ENCODE results near the gene TRAM2. TPM values are rescaled to one million over a fixed set of nuclear protein-coding genes. Genes with fewer than 3 reads are reported as not detected.
A peak's percentile ranks its signal among the peaks of the same experiment; 100 is the strongest.

TRAM2 gene
- total and polyA plus RNA-seq, 5 donors from 2014 or later: 3.2 to 12.0 (median 4.0) TPM

DNA sequence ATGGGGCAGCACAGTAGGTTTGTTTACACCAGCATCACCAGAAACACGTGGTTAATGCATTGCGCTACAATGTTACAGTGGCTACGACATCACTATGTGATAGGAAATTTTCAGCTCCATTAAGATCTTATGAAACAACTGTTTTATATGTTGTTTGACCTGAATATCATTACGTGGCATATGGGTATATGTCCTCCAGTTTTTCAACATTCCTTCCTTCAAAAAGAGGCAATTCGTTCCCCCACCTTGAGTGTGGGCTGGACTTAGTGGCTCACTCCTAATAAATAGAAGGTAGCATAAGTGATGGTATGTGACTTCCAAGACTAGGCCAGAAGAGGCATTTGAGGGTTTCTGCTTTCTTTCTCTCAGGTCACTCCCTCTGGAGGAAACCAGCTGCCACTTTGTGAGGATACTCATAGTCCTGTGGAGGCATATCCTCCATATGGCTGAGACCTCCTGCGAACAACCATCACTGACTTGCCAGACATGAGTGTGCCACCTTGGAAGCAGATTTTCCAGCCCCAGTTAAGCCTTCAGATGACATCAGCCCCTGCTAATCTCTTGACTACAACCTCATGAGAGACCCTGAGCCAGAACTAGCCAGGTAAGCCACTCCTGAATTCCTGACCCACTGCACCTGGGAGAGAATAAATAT, 2.3 kb upstream of the TRAM2 start:
- Mint-ChIP-seq H3K36me3 (peaks cover 12% of the 10 kb centered on the region), H3K4me3 (peak overlapping the region in 3 of 4 donors; percentile 7 to 84 (median 77)), H3K9me3 (peaks cover 0 to 2% (median 0%) of the 10 kb centered on the region in 7 donors), H3K27ac (peak overlapping the region in 2 of 3 donors; percentile 6 to 82), H3K4me1 (peaks cover 10 to 40% (median 28%) of the 10 kb centered on the region in 4 donors), H3K27me3 (peaks cover 5% of the 10 kb centered on the region)
- ATAC-seq (ENCODE audit: low read depth in 2 of 2): no peak
- Histone ChIP-seq H3K27ac (ENCODE audit: insufficient read depth, low read length, poor library complexity, severe bottlenecking) (no peak overlapping the region), H3K36me3 (ENCODE audit: control insufficient read depth, insufficient read depth, low read length) (no peaks in the 10 kb centered on the region), H3K4me1 (ENCODE audit: control insufficient read depth, insufficient read depth, low read length, poor library complexity, severe bottlenecking) (peaks cover 31% of the 10 kb centered on the region), H3K4me3 (ENCODE audit: low read depth, low read length) (no peak overlapping the region), H3K9me3 (ENCODE audit: control insufficient read depth in 2 of 2, low read length in 2 of 2) (no peaks in the 10 kb centered on the region), H3K27me3 (ENCODE audit: control insufficient read depth, insufficient read depth, low read length) (no peaks in the 10 kb centered on the region)
- DNase-seq: no peak

DNA sequence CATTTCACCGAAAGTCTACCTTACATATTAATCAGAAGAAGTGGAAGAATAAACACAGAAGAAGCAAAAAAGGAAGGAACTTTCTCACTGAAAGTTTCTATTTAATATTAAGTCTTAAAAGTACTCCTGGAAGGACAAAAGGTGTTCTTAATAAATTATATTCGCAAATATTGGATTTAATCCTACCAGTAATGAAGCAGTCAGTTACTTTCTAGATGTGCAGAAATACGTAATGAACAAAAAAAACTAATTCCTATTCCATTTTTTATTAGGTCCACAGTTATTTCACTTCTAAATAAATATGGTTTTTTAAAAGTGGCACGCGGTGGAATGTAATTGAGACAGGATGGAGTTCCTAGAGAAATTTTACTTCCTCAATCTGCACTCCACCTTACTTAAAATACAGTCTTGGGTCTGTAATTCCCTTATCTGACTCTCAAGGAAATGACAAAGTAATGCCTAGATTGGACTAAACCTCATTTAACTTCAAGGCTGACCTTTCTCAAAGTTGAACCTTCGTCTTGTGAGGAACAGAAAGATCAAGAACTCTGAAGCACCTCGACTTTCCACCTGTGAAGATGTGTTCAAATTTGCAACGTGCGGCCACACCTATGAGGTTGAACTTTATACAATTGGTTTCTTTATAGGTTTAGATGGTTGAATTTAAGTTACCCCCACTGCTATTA, 1.1 kb upstream of the TRAM2 start:
- peaks cover 10 to 52% (median 32%) of the 10 kb centered on the region in 4 donors for H3K4me1 Mint-ChIP-seq
- peaks cover 5% of the 10 kb centered on the region for H3K27me3 Mint-ChIP-seq
- peaks cover 0 to 2% (median 0%) of the 10 kb centered on the region in 7 donors for H3K9me3 Mint-ChIP-seq
- H3K9me3 ChIP-seq (ENCODE audit: control insufficient read depth in 2 of 2, low read length in 2 of 2): no peaks in the 10 kb centered on the region
- peak overlapping the region; percentile 77 to 92 (median 86) for H3K4me3 Mint-ChIP-seq
- ATAC-seq (ENCODE audit: low read depth in 2 of 2): no peak
- peak overlapping the region; percentile 71 for H3K27ac ChIP-seq (ENCODE audit: insufficient read depth, low read length, poor library complexity, severe bottlenecking)
- no peaks in the 10 kb centered on the region for H3K36me3 ChIP-seq (ENCODE audit: control insufficient read depth, insufficient read depth, low read length)
- no peak for DNase-seq
- H3K4me3 ChIP-seq (ENCODE audit: low read depth, low read length): peak overlapping the region; percentile 77
- peaks cover 43% of the 10 kb centered on the region for H3K4me1 ChIP-seq (ENCODE audit: control insufficient read depth, insufficient read depth, low read length, poor library complexity, severe bottlenecking)
- peak overlapping the region; percentile 20 to 75 (median 73) for H3K27ac Mint-ChIP-seq
- peaks cover 12% of the 10 kb centered on the region for H3K36me3 Mint-ChIP-seq
- no peaks in the 10 kb centered on the region for H3K27me3 ChIP-seq (ENCODE audit: control insufficient read depth, insufficient read depth, low read length)

- Mint-ChIP-seq H3K9me3 (peaks cover 0 to 2% (median 0%) of the 10 kb centered on the region in 7 donors), H3K27ac (peak overlapping the region; percentile 65 to 93 (median 85))
Measured at GRCh38 chr6:52576392-52577021, 353 bp downstream of the TRAM2 start.

GRCh38 chr6:52576054-52576391, 837 bp downstream of the TRAM2 start:
- Histone ChIP-seq H3K9me3 (ENCODE audit: control insufficient read depth in 2 of 2, low read length in 2 of 2) (no peaks in the 10 kb centered on the region), H3K27me3 (ENCODE audit: control insufficient read depth, insufficient read depth, low read length) (no peaks in the 10 kb centered on the region), H3K4me3 (ENCODE audit: low read depth, low read length) (peak overlapping the region; percentile 69), H3K27ac (ENCODE audit: insufficient read depth, low read length, poor library complexity, severe bottlenecking) (no peak overlapping the region), H3K36me3 (ENCODE audit: control insufficient read depth, insufficient read depth, low read length) (no peaks in the 10 kb centered on the region), H3K4me1 (ENCODE audit: control insufficient read depth, insufficient read depth, low read length, poor library complexity, severe bottlenecking) (peaks cover 44% of the 10 kb centered on the region)
- Mint-ChIP-seq H3K36me3 (peaks cover 7% of the 10 kb centered on the region), H3K4me3 (peak overlapping the region; percentile 88 to 92 (median 90)), H3K27me3 (peaks cover 5% of the 10 kb centered on the region), H3K9me3 (peaks cover 0 to under 1% (median 0%) of the 10 kb centered on the region in 7 donors), H3K27ac (peak overlapping the region; percentile 65 to 94 (median 93)), H3K4me1 (peaks cover 10 to 66% (median 39%) of the 10 kb centered on the region in 4 donors)
- ATAC-seq (ENCODE audit: low read depth in 2 of 2) (no peak), DNase-seq (no peak)

More at GRCh38 chr6:52576392-52577021, 353 bp downstream of the TRAM2 start:
- Histone ChIP-seq H3K4me1 (ENCODE audit: control insufficient read depth, insufficient read depth, low read length, poor library complexity, severe bottlenecking) (peaks cover 44% of the 10 kb centered on the region), H3K4me3 (ENCODE audit: low read depth, low read length) (peak overlapping the region; percentile 71), H3K27me3 (ENCODE audit: control insufficient read depth, insufficient read depth, low read length) (no peaks in the 10 kb centered on the region), H3K36me3 (ENCODE audit: control insufficient read depth, insufficient read depth, low read length) (no peaks in the 10 kb centered on the region), H3K27ac (ENCODE audit: insufficient read depth, low read length, poor library complexity, severe bottlenecking) (peak overlapping the region; percentile 44), H3K9me3 (ENCODE audit: control insufficient read depth in 2 of 2, low read length in 2 of 2) (no peaks in the 10 kb centered on the region)
- Mint-ChIP-seq H3K36me3 (peaks cover 7% of the 10 kb centered on the region), H3K4me1 (peaks cover 10 to 63% (median 37%) of the 10 kb centered on the region in 4 donors), H3K4me3 (peak overlapping the region; percentile 88 to 92 (median 90)), H3K27me3 (peaks cover 5% of the 10 kb centered on the region)
- DNase-seq (peak; percentile 43 to 78 (median 61)), ATAC-seq (ENCODE audit: low read depth in 2 of 2) (peak; percentile 57 to 62)

DNA sequence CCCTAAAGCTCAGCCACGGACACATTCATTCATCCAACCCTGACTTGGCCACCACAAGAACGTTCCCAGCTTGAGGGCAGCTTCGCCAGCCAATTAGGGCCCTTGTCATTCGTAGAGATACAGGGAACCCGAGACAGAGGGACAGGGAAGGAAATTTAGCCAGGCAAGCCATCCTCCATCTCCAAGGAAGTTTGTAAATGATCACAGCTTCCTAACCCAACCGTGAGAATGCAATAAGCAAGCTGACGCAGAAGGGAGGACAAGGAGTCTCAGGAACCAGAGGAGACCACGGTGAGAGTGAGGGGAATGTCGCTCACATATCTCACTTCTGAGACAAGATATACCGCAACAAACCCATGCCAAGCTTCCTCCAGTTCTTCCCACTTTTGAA, 1.4 kb downstream of the TRAM2 start:
- peaks cover 5% of the 10 kb centered on the region for H3K27me3 Mint-ChIP-seq
- DNase-seq (no peak), ATAC-seq (ENCODE audit: low read depth in 2 of 2) (no peak)
- H3K4me3 Mint-ChIP-seq: peak overlapping the region; percentile 88 to 92 (median 90)
- H3K27ac ChIP-seq (ENCODE audit: insufficient read depth, low read length, poor library complexity, severe bottlenecking): peak overlapping the region; percentile 25
- peaks cover 10 to 66% (median 40%) of the 10 kb centered on the region in 4 donors for H3K4me1 Mint-ChIP-seq
- H3K4me1 ChIP-seq (ENCODE audit: control insufficient read depth, insufficient read depth, low read length, poor library complexity, severe bottlenecking): peaks cover 44% of the 10 kb centered on the region
- peak overlapping the region; percentile 69 for H3K4me3 ChIP-seq (ENCODE audit: low read depth, low read length)
- H3K27ac Mint-ChIP-seq: peak overlapping the region in 2 of 3 donors; percentile 50 to 93
- no peaks in the 10 kb centered on the region for H3K9me3 ChIP-seq (ENCODE audit: control insufficient read depth in 2 of 2, low read length in 2 of 2)
- peaks cover 4% of the 10 kb centered on the region for H3K36me3 Mint-ChIP-seq
- no peaks in the 10 kb centered on the region for H3K36me3 ChIP-seq (ENCODE audit: control insufficient read depth, insufficient read depth, low read length)
- H3K9me3 Mint-ChIP-seq: no peaks in the 10 kb centered on the region
- H3K27me3 ChIP-seq (ENCODE audit: control insufficient read depth, insufficient read depth, low read length): no peaks in the 10 kb centered on the region

- Histone ChIP-seq H3K4me3 (ENCODE audit: low read depth, low read length) (peak overlapping the region; percentile 69), H3K27me3 (ENCODE audit: control insufficient read depth, insufficient read depth, low read length) (no peaks in the 10 kb centered on the region), H3K4me1 (ENCODE audit: control insufficient read depth, insufficient read depth, low read length, poor library complexity, severe bottlenecking) (peaks cover 44% of the 10 kb centered on the region), H3K9me3 (ENCODE audit: control insufficient read depth in 2 of 2, low read length in 2 of 2) (no peaks in the 10 kb centered on the region), H3K36me3 (ENCODE audit: control insufficient read depth, insufficient read depth, low read length) (no peaks in the 10 kb centered on the region), H3K27ac (ENCODE audit: insufficient read depth, low read length, poor library complexity, severe bottlenecking) (peak overlapping the region; percentile 59)
- peaks cover 5% of the 10 kb centered on the region for H3K27me3 Mint-ChIP-seq
- no peaks in the 10 kb centered on the region for H3K9me3 Mint-ChIP-seq
- H3K4me1 Mint-ChIP-seq: peaks cover 10 to 66% (median 40%) of the 10 kb centered on the region in 4 donors
- peak overlapping the region; percentile 91 to 97 (median 93) for H3K27ac Mint-ChIP-seq
- DNase-seq: peak; percentile 50 to 84 (median 68)
- ATAC-seq (ENCODE audit: low read depth in 2 of 2): peak; percentile 47 to 54
- peak overlapping the region; percentile 88 to 92 (median 90) for H3K4me3 Mint-ChIP-seq
- peaks cover 4% of the 10 kb centered on the region for H3K36me3 Mint-ChIP-seq
Measured at GRCh38 chr6:52574709-52575501, 2.0 kb downstream of the TRAM2 start.

- H3K27me3 Mint-ChIP-seq: peaks cover 5% of the 10 kb centered on the region
- Histone ChIP-seq H3K27ac (ENCODE audit: insufficient read depth, low read length, poor library complexity, severe bottlenecking) (no peak overlapping the region), H3K4me3 (ENCODE audit: low read depth, low read length) (no peak overlapping the region), H3K27me3 (ENCODE audit: control insufficient read depth, insufficient read depth, low read length) (no peaks in the 10 kb centered on the region), H3K9me3 (ENCODE audit: control insufficient read depth in 2 of 2, low read length in 2 of 2) (no peaks in the 10 kb centered on the region), H3K36me3 (ENCODE audit: control insufficient read depth, insufficient read depth, low read length) (no peaks in the 10 kb centered on the region), H3K4me1 (ENCODE audit: control insufficient read depth, insufficient read depth, low read length, poor library complexity, severe bottlenecking) (peaks cover 44% of the 10 kb centered on the region)
- no peak for DNase-seq
- H3K9me3 Mint-ChIP-seq: no peaks in the 10 kb centered on the region
- H3K36me3 Mint-ChIP-seq: peaks cover 4% of the 10 kb centered on the region
- H3K4me3 Mint-ChIP-seq: peak overlapping the region; percentile 36 to 92 (median 66)
- ATAC-seq (ENCODE audit: low read depth in 2 of 2): no peak
- H3K4me1 Mint-ChIP-seq: peaks cover 16 to 64% (median 40%) of the 10 kb centered on the region in 4 donors
- peak overlapping the region; percentile 55 to 93 (median 76) for H3K27ac Mint-ChIP-seq
Measured at GRCh38 chr6:52573295-52573694, 3.6 kb downstream of the TRAM2 start.

All from CD4-positive, CD25-positive, alpha-beta regulatory T cell (primary cell).